OCI-LY3 (cell line): ENCODE measurements around the gene MRPS14.

Experiments
- CTCF ChIP-seq: fragments of 200-600, 300-600 bp; sonication (generic); IDR thresholded peaks from 2 replicates; pipeline ENCODE4 v1.5.1; 2014; ENCODE audit warnings: antibody characterized with exemption, low read length, low read depth
- EZH2phosphoT487 ChIP-seq: fragments of 200-600 bp; shearing (Covaris generic); IDR thresholded peaks from 2 replicates; pipeline ENCODE4 v1.6.1; 2018; ENCODE audit warnings: antibody characterized with exemption, mixed run types, low read depth

GRCh38 chr1:174963529-174964125 is 59.6 kb downstream of the MRPS14 start:
- TF ChIP-seq CTCF (no peak), EZH2phosphoT487 (no peak)
